CD4-positive, alpha-beta T cell (primary cell): ENCODE data around the gene LRRC10. TPM values are rescaled to one million over a fixed set of nuclear protein-coding genes. Genes with fewer than 3 reads are reported as not detected.

Experiments used
- ATAC-seq: fragments of 200-7000 bp; cut with Tn5 transposase; one replicate; pipeline ENCODE4 v1.10.0; 2022; ENCODE audit warnings: mild to moderate bottlenecking; ENCODE audit not compliant: poor library complexity
- CTCF ChIA-PET: fragments of 350-600 bp; sonication (Branson Sonifier 250); formaldehyde crosslinking; loops from one replicate; lab custom pipeline; 2021; ENCODE audit warnings: antibody characterized with exemption, inconsistent platforms; lab: Charles Lee
- POLR2A ChIA-PET: fragments of 350-600 bp; sonication (Branson Sonifier 250); formaldehyde crosslinking; loops from one replicate; lab custom pipeline; 2021; ENCODE audit warnings: antibody characterized with exemption, inconsistent platforms; lab: Charles Lee
- DNase-seq, 14 experiments: peaks; one replicate each; pipeline ENCODE4 v3.0.0-alpha.2; 2013 to 2020; ENCODE audit warnings: mixed read lengths in 2 of 14
- H3K27ac ChIP-seq, 2 donors: one replicate each; pipeline versions ENCODE4 v1.5.1 to v1.7.0; 2013; ENCODE audit warnings: low read length in 2 of 2, low read depth in 1 of 2, mild to moderate bottlenecking in 1 of 2
- H3K27me3 ChIP-seq, 2 experiments: 1 replicate in 1 of 2; 2 replicates in 1 of 2; pipeline versions ENCODE4 v1.6.1 to v1.7.0; 2013; ENCODE audit warnings: low read length in 2 of 2, control low read depth in 1 of 2, mild to moderate bottlenecking in 1 of 2, moderate library complexity in 1 of 2; ENCODE audit not compliant: insufficient read depth in 2 of 2, control insufficient read depth in 1 of 2
- H3K36me3 ChIP-seq: one replicate; pipeline ENCODE4 v1.6.1; 2013; ENCODE audit warnings: low read length, control low read depth; ENCODE audit not compliant: insufficient read depth
- H3K4me1 ChIP-seq: one replicate; pipeline ENCODE4 v1.6.1; 2013; ENCODE audit warnings: low read length, control low read depth; ENCODE audit not compliant: insufficient read depth
- H3K4me3 ChIP-seq: one replicate; pipeline ENCODE4 v1.5.1; 2013; ENCODE audit warnings: mild to moderate bottlenecking, low read length, moderate library complexity
- H3K9me3 ChIP-seq, 2 experiments: 1 replicate in 1 of 2; 2 replicates in 1 of 2; pipeline versions ENCODE4 v1.6.1 to v1.7.0; 2013; ENCODE audit warnings: low read length in 2 of 2, mild to moderate bottlenecking in 2 of 2, control low read depth in 1 of 2, moderate library complexity in 1 of 2; ENCODE audit not compliant: control insufficient read depth in 1 of 2, insufficient read depth in 1 of 2
- H3K27ac Mint-ChIP-seq: one replicate; pipeline ENCODE4 v1.8.0; 2020; ENCODE audit warnings: mixed read lengths
- H3K27me3 Mint-ChIP-seq: one replicate; pipeline ENCODE4 v1.8.0; 2021; ENCODE audit warnings: mixed read lengths
- H3K36me3 Mint-ChIP-seq: one replicate; pipeline ENCODE4 v1.8.0; 2021; ENCODE audit warnings: low read depth, mixed read lengths
- H3K4me1 Mint-ChIP-seq: one replicate; pipeline ENCODE4 v1.8.0; 2021; ENCODE audit warnings: low read depth, mixed read lengths
- H3K4me3 Mint-ChIP-seq: one replicate; pipeline ENCODE4 v1.8.0; 2020; ENCODE audit warnings: mild to moderate bottlenecking, mixed read lengths
- H3K9me3 Mint-ChIP-seq: one replicate; pipeline ENCODE4 v1.8.0; 2020; ENCODE audit warnings: mixed read lengths
- CTCF ChIP-seq: fragments of 200-600 bp; IDR thresholded peaks from one replicate; pipeline ENCODE4 v1.8.0; 2022; ENCODE audit warnings: antibody characterized with exemption, mild to moderate bottlenecking
- intact Hi-C, 2 experiments: fragments of 100-400 bp; cut with DNase I in 1 of 2; cut with micrococcal nuclease in 1 of 2; formaldehyde crosslinking; loops; one replicate each; pipeline versions ENCODE4 v1.15.1 to v1.9.0; 2023 to 2025; cut with DNase I, micrococcal nuclease
- total RNA-seq, 174 experiments: library from RNA in 2 of 174; stranded (reverse) in 2 of 174; gene quantifications; one replicate each; pipeline ENCODE4 v1.2.3 and lab custom pipeline; 2021 to 2026

LRRC10 gene
- total RNA-seq, 2 experiments from 2014 or later, result not detected

- DNase-seq (no peak), ATAC-seq (no peak)
- intact Hi-C loops, result no loop called here
- ChIA-PET POLR2A (interaction anchor here (0.8 kb wide), 1 partner anchor 10 kb away, joined by 4 read pairs; the partner anchor contains the start of gene CCT2), CTCF (no interaction called here)
- H3K27ac ChIP-seq, result no peak overlapping the region
- no peaks in the 10 kb centered on the region for H3K9me3 ChIP-seq
- H3K9me3 Mint-ChIP-seq, result no peaks in the 10 kb centered on the region
- no peaks in the 10 kb centered on the region for H3K4me1 ChIP-seq
- no peak for TF ChIP-seq CTCF
- peaks cover 46% of the 10 kb centered on the region for H3K36me3 Mint-ChIP-seq
- H3K27ac Mint-ChIP-seq, result no peak overlapping the region
- H3K4me3 Mint-ChIP-seq, result no peak overlapping the region
- H3K4me1 Mint-ChIP-seq, result no peaks in the 10 kb centered on the region
- no peaks in the 10 kb centered on the region for H3K27me3 ChIP-seq
- no peak overlapping the region for H3K4me3 ChIP-seq
- peaks cover 40% of the 10 kb centered on the region for H3K36me3 ChIP-seq
- no peaks in the 10 kb centered on the region for H3K27me3 Mint-ChIP-seq
These were observed 35.4 kb downstream of the LRRC10 start for GRCh38 chr12:69575346-69575745.

- H3K36me3 ChIP-seq, result peaks cover 47% of the 10 kb centered on the region
- intact Hi-C loops, result loop anchor here (1.0 to 2.0 kb wide), 3 partner anchors 213 to 416 kb away; no protein-coding TSS in a partner anchor
- ATAC-seq (peak; percentile 88), DNase-seq (peak; percentile 15 to 87 (median 36))
- H3K9me3 Mint-ChIP-seq, result no peaks in the 10 kb centered on the region
- no peak overlapping the region for H3K27ac ChIP-seq
- H3K27ac Mint-ChIP-seq, result no peak overlapping the region
- CTCF ChIA-PET, result interaction anchor here (0.6 to 5.8 kb wide), 23 partner anchors 9 to 416 kb away, joined by 3 to 55 read pairs (median 4); partner anchors contain the start of genes CCT2 and FRS2
- POLR2A ChIA-PET, result interaction anchor here (0.8 to 3.0 kb wide), 7 partner anchors 10 to 323 kb away, joined by 3 to 18 read pairs (median 5); partner anchors contain the start of gene CCT2
- H3K4me3 ChIP-seq, result no peak overlapping the region
- no peaks in the 10 kb centered on the region for H3K27me3 Mint-ChIP-seq
- peaks cover 61% of the 10 kb centered on the region for H3K36me3 Mint-ChIP-seq
- no peaks in the 10 kb centered on the region for H3K4me1 Mint-ChIP-seq
- H3K9me3 ChIP-seq, result no peaks in the 10 kb centered on the region
- no peaks in the 10 kb centered on the region for H3K4me1 ChIP-seq
- no peaks in the 10 kb centered on the region for H3K27me3 ChIP-seq
- peak; percentile 92 for TF ChIP-seq CTCF
- no peak overlapping the region for H3K4me3 Mint-ChIP-seq
These were observed 39.9 kb downstream of the LRRC10 start for GRCh38 chr12:69570545-69571399.

- Mint-ChIP-seq H3K27ac (no peak overlapping the region), H3K4me3 (no peak overlapping the region), H3K36me3 (peaks cover 55% of the 10 kb centered on the region), H3K9me3 (no peaks in the 10 kb centered on the region), H3K27me3 (no peaks in the 10 kb centered on the region), H3K4me1 (no peaks in the 10 kb centered on the region)
- Histone ChIP-seq H3K4me3 (no peak overlapping the region), H3K27ac (no peak overlapping the region), H3K9me3 (no peaks in the 10 kb centered on the region), H3K27me3 (no peaks in the 10 kb centered on the region), H3K36me3 (peaks cover 43% of the 10 kb centered on the region), H3K4me1 (no peaks in the 10 kb centered on the region)
- POLR2A ChIA-PET, result interaction anchor here (0.5 to 3.0 kb wide), 7 partner anchors 10 to 279 kb away, joined by 3 to 18 read pairs (median 5); partner anchors contain the start of gene CCT2
- intact Hi-C loops, result loop anchor here (1.0 to 10.0 kb wide), 4 partner anchors 95 to 415 kb away; partner anchors contain the start of gene FRS2 (in 1 of the 2)
- ATAC-seq, result no peak
- no peak for TF ChIP-seq CTCF
- DNase-seq, result no peak
- CTCF ChIA-PET, result interaction anchor here (0.7 to 5.8 kb wide), 17 partner anchors 9 to 416 kb away, joined by 3 to 55 read pairs (median 4); partner anchors contain the start of genes CCT2 and FRS2
These were observed 40.6 kb downstream of the LRRC10 start for GRCh38 chr12:69570000-69570516.
